Hepatic stellate cell (primary cell): ENCODE data around the gene FRK.
"Not testable (repeated sequence)": the region's sequence is repeated elsewhere in the genome, so short reads cannot be mapped to it uniquely, and the experiment has no call there.

Experiments
- DNase-seq: peaks from one replicate; pipeline ENCODE4 v3.0.0; 2011; ENCODE audit warnings: low spot score

The FRK gene

DNA sequence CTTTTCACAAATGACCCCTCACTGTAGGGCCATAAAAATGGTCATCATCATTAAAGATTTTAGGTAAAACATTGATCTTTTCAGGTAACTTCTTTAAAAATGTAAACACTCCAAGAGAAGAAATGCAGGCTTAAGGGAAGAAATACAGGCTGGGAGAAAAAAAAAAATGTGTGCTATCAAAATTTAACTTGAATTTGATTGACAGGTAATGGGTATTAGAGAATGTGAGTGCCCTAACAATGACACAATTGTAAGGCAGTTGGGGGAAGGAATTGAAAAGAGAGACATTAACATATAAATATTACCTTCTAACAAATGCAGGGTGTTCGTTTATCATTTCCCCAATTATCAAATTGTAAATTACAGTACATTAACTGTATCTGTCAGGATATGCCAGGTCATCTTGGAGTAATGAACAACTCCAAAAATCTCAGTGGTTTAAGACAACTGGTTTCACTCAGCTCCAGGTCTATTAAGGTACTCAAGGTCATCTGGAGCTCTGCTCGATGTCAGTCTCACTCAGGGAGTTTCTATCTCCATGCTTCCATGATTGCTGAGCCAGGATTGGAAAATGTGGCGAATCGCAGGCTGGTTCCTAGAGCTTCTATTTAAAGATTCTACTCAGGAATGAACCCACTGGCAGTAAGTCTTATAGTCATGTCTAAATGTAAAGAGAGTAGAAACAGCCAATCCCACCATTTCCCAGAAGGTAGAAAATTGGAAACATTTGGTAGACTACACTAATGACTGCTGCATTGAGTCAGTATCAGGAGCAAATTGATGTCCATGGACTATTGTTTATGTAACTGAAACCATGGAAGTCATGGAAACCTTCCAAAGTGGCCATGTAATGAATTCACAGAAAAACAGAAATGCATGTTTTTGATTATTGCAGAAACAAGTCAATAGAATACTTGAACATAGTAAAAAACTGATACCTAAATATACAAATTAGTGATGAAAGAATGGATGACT is 55.6 kb downstream of the FRK start:
- no peak for DNase-seq

- no peak for DNase-seq
Observed at GRCh38 chr6:116003668-116004067, 57.0 kb downstream of the FRK start.

- DNase-seq: no peak
Observed at GRCh38 chr6:116002756-116003155, 57.9 kb downstream of the FRK start.

- no peak for DNase-seq
Observed at GRCh38 chr6:115999235-115999634, 61.5 kb downstream of the FRK start.

DNA sequence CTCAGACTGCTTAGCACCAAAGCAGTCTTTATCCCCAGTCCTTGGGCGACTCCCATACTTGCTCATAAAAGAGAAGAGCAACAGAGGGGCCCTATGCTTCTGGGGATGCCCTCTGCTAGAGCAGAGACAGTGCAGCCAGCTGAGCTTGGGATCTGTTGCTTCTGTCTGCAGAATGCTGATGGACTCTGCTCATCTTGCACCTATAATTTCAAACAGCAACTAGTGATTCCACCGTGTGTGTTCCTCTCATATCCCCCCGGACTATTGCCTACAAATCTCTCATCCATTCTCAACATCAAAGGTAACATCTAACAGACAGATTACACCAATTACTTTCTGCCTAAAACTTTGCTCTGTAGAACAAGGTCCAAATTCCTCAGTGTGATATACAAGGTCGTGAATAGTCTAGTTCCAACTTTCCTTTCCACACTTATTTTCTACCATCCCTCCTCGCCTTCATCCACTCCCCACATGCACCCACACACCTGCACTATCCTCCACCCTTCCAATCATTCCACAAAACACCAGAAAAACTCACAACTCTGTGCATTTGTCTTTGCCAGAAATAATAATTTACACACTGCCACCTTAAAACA is 62.6 kb downstream of the FRK start:
- no peak for DNase-seq

DNA sequence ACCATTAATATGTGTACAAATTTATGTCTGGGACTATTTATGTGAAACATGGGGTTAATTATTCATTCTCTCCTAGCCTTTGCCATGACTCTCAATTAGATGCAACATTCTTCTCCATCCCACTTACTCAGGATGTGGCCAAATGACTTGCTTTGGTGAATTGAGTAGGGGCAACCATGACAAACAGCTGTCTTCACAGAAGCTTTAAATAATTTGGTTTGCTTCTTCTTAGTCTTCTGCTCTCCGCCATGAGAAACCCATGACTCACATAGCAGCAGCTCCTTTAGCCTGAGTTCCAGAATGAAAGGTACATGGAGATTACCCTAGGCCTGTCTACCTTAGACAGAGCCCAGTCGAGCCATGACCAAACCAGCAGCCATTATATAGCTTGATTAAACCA is 74.7 kb downstream of the FRK start:
- no peak for DNase-seq

GRCh38 chr6:115984809-115985208 is 75.9 kb downstream of the FRK start:
- DNase-seq: no peak

GRCh38 chr6:115983998-115984397 is 76.7 kb downstream of the FRK start:
- DNase-seq: no peak

DNA sequence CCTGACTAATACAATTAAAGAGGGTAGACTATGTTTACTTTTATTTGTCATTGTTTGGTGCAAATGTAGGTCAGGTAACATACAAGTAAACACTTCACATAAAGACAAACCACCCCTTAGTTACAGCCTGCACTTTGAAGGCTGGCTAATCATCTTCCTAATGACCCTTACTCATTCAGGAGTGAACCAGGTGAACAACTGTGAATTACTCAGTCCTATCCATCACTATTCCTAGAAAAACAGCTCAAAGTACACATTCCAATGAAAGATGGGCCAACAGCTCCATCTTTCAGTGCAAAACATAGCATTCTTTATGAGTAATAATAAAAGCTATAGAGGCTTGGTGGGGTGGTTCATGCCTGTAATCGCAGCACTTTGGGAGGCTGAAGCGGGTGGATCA is 78.2 kb downstream of the FRK start:
- DNase-seq: no peak

DNA sequence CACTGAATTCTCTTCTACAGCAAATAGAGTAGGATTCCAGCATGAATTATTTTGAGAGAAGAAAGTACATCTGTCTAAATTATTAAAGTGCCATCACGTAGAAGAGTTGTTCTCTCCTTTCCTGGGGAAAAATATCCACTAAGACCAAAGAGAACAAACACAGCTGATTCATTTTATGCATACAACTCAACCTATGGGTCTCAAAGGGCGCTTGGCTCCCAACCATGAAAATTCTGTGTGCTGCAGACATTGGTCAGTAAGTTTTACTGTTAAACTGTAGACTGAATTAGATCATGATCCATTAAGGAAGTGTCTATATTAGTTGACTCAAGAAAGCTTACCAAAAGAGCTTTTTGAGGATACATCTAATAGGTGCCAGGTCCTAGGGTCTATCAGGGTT is 83.5 kb downstream of the FRK start:
- no peak for DNase-seq

DNA sequence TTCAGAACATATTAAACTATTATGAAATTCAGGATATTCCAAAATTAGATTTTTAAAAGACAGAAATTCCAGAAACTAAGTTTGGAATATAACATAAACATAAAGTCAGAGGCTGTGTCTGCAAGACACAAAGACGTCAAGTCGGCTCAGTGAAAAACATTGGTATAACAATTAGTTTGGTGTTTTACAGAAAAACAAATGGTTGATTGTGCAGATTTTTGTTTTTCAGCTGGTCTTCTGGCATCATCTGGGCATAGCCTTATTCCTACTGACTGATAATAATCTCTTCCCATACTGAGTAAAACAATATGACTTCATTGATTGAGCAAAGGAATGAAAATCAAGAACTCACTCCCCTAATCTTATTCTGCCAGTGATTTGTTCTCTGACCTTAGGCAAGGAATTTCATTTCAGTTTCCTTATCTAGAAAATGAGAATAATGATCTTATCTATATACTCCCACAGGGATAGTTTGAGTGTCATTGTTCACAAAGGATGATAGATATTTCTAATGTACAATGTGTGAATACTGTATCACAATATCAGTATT is 84.3 kb downstream of the FRK start:
- DNase-seq: no peak

DNA sequence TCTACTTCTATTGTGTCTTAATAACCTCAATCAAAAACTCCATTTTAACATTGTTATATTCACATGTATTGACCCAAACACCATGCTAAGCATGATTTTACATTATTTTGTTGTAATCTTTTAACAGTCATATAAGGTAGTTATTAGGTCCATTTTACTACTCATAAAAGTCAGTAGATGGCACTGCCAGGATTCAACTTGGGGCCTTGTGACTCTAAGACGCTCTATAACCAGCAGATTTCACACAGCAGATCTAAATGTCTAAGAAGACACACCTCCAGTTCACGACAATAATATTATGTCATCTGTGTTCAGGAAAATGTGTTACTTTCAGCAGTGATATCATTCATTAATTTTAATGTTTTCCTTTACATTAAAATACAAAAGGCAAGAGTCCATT is 88.0 kb downstream of the FRK start:
- DNase-seq: no peak

DNA sequence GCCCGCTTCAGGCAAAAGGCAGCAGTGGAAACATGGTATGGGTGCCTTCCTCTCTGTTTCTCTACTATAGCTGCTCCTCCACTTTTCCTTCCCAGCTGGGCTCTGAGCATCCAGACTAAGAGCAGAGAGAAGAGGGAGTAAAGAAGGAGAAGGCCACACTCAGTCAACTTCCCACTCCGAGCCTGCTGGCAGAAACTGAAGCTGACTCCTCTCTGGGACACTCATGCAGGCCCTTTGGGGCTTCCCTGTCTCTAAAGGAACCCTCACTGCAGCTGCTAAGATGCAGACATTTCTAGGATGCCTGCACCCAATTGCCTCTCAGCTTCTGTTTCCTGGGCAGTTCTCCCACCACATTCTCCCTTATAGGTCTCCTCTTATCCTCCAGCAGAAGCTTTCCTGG is 88.9 kb downstream of the FRK start:
- no peak for DNase-seq

DNA sequence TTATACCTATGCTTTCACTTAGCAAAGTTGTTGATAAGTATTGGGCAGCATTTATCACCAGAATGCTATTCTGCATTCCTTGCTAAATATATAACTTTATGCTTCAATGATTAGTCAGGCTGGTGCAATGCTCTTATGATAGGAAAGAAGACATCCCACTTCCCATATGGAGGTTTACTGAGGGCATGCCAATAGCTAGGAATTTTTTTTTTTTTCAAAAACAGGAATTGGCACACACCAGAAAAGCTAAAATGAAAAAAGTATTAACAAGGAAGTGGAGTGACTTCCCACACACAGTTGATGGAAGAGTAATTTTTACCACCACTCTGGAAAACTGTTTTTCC is 90.8 kb downstream of the FRK start:
- DNase-seq: no peak

DNA sequence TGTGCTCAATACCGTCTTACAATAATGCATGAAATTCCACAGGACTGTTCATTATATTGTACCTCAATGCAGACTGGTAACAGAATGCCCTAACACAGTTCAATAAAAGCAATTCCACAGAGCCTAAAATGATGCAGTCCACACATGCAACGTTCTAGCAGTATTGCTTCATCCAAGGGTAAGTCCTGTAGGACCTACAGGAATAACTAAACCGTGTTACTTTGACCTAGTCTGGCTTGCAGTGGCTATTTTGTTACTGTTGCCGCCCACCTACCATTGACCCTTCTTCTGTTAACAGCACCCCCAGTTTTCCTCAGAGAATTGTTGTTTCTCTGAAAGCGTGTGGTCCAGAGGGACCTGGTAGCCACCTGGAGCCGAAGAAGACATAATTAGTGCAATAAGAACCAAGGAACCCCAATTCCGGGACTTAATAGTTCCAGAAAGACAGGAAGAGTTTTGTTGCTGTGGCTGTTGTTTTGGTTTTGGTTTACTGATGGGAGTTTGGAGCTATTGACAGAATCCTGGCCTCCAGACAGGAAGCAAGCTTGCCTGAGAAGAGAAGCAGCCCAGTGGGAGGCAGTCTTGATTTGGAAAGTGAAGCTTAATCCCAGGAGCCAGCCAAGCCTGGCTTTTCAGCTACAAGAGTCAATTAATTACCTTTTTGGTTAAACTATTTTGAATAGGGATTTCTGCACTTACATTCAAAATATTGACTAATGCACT is 91.3 kb downstream of the FRK start:
- no peak for DNase-seq

- not testable (repeated sequence) for DNase-seq
Observed at GRCh38 chr6:115960286-115960685, 100.4 kb downstream of the FRK start.

GRCh38 chr6:115958958-115959357 is 101.7 kb downstream of the FRK start:
- no peak for DNase-seq

DNA sequence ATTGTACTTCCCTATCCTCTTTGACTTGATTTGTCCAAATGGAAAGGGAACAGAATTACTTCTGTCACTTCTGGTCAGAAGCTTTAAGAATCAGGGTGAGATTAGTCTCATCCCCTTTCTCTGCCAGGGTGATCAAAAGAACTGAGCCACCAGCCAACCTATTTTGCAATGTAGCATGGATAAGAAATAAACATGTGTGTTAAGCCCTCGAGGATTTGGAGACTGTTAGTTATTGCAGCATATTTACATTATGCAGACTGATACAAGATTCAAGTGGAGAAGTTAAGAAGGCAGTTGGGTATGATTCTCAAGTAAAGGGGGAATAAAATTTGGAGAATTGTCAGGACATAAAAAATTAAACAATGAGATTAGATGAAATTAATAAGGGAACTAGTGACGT is 106.0 kb downstream of the FRK start:
- DNase-seq: no peak

DNA sequence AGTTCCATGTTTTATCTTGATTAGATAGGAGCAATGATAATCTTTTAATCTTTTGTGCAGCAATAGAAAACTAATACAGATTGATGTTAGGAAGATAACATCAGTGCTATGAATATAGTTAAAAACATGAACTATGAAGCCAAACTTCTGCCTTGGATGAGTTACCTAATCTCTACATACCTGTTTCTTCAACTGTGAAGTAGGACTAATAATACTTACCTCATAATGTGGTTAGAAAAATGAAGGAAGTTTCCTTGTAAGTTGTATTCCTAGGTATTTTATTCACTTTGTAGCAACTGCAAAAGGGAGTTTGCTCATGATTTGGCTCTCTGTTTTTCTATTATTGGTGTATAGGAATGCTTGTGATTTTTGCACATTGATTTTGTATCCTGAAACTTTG is 111.9 kb downstream of the FRK start:
- DNase-seq: no peak

GRCh38 chr6:115947966-115948541 is 112.6 kb downstream of the FRK start:
- DNase-seq: no peak

GRCh38 chr6:115945812-115946211 is 114.9 kb downstream of the FRK start:
- DNase-seq: no peak

- DNase-seq: no peak
Observed at GRCh38 chr6:115945306-115945705, 115.4 kb downstream of the FRK start.
